Measurements from ENCODE around the gene ACADM. TPM values are rescaled to one million over a fixed set of nuclear protein-coding genes. Genes with fewer than 3 reads are reported as not detected.
A peak's percentile ranks its signal among the peaks of the same experiment; 100 is the strongest.

Gene ACADM
- total and polyA plus RNA-seq, 2 of the 13 experiments (the other 11 are each of a cell fraction or from before 2014, with no cell fraction given), result 43.7 to 92.2 TPM

DNA sequence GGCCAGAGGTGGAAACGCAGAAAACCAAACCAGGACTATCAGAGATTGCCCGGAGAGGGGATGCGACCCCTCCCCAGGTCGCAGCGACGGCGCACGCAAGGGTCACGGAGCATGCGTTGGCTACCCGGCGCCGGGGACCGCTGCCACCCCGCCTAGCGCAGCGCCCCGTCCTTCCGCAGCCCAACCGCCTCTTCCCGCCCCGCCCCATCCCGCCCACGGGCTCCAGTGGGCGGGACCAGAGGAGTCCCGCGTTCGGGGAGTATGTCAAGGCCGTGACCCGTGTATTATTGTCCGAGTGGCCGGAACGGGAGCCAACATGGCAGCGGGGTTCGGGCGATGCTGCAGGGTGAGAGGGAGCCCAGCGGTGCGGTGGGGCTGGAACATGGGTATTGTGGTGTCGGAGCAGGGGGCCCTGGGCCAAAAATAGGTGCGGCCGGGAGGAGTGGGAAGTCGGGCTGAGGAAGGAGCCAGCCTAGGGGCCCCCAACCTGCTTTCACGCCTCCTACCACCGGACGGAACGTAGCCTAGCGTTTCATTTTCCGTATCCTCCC is at the start of gene ACADM (continued):
- TF ChIP-seq MEIS1 (CRISPR knock-in tag; IDR thresholded peaks at IDR 0.05; ENCODE audit: borderline replicate concordance) (peak; percentile 89; the same call in 1 of the 2 replicates), BCL6 (CRISPR knock-in tag; IDR thresholded peaks at IDR 0.05) (peak; percentile 78), ARHGAP35 (CRISPR knock-in tag; IDR thresholded peaks at IDR 0.05; ENCODE audit: borderline replicate concordance) (peak; percentile 70; the same call in 1 of the 2 replicates), RERE (CRISPR knock-in tag; IDR thresholded peaks at IDR 0.05; ENCODE audit: low read depth) (no peak), PAWR (CRISPR knock-in tag; IDR thresholded peaks at IDR 0.05; ENCODE audit: borderline replicate concordance) (no peak), KDM1A (CRISPR knock-in tag; IDR thresholded peaks at IDR 0.05) (peak; percentile 59; the same call in 1 of the 2 replicates), ZNF263 (CRISPR knock-in tag; IDR thresholded peaks at IDR 0.05) (peak; percentile 57; the same call in 1 of the 2 replicates), ZNF780A (CRISPR knock-in tag; IDR thresholded peaks at IDR 0.05) (no peak), ZNF224 (CRISPR knock-in tag; IDR thresholded peaks at IDR 0.05) (peak; percentile 65; the same call in 1 of the 2 replicates), AHR (CRISPR knock-in tag; IDR thresholded peaks at IDR 0.05) (peak; percentile 76; the same call in 1 of the 2 replicates), MTF2 (CRISPR knock-in tag; IDR thresholded peaks at IDR 0.05; ENCODE audit: borderline replicate concordance) (no peak), ZFP36L1 (CRISPR knock-in tag; IDR thresholded peaks at IDR 0.05) (no peak), EEA1 (CRISPR knock-in tag; IDR thresholded peaks at IDR 0.05; ENCODE audit: borderline replicate concordance) (no peak; the same call in 1 of the 2 replicates), U2AF1 (optimal IDR thresholded peaks at IDR 0.05; ENCODE audit: low read depth, low read length) (no peak), ZNF235 (CRISPR knock-in tag; IDR thresholded peaks at IDR 0.05; ENCODE audit: borderline replicate concordance) (no peak), IKZF4 (CRISPR knock-in tag; IDR thresholded peaks at IDR 0.05; ENCODE audit: borderline replicate concordance, low read depth, not compliant biosample characterization) (no peak)
- TF ChIP-seq, protein P1, sequence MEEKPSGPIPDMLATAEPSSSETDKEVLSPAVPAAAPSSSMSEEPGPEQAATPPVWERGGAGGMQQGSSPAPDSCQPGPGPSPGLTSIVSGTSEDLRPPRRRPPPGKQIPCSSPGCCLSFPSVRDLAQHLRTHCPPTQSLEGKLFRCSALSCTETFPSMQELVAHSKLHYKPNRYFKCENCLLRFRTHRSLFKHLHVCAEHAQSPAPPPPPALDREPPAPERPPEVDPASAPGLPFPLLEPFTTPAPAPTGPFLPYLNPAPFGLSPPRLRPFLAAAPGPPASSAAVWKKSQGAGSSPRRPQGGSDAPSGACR (CRISPR knock-in tag; IDR thresholded peaks at IDR 0.05), result peak; percentile 78; the same call in 1 of the 2 replicates
- TF ChIP-seq, protein P2, sequence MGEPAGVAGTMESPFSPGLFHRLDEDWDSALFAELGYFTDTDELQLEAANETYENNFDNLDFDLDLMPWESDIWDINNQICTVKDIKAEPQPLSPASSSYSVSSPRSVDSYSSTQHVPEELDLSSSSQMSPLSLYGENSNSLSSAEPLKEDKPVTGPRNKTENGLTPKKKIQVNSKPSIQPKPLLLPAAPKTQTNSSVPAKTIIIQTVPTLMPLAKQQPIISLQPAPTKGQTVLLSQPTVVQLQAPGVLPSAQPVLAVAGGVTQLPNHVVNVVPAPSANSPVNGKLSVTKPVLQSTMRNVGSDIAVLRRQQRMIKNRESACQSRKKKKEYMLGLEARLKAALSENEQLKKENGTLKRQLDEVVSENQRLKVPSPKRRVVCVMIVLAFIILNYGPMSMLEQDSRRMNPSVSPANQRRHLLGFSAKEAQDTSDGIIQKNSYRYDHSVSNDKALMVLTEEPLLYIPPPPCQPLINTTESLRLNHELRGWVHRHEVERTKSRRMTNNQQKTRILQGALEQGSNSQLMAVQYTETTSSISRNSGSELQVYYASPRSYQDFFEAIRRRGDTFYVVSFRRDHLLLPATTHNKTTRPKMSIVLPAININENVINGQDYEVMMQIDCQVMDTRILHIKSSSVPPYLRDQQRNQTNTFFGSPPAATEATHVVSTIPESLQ (CRISPR knock-in tag; conservative IDR thresholded peaks at IDR 0.05), result no peak
